ACC112 (cell line): Measurements from ENCODE around the gene GUCY2D.

Experiments
- H2AFZ ChIP-seq: fragments of 200-600 bp; sonication (generic); one replicate; pipeline ENCODE4 v1.6.0; 2017; ENCODE audit warnings: antibody characterized with exemption, low read length; ENCODE audit not compliant: unreplicated experiment
- H3K27ac ChIP-seq: fragments of 200-600 bp; sonication (generic); 2 replicates; pipeline ENCODE4 v1.5.1; 2014; ENCODE audit warnings: low read depth, mild to moderate bottlenecking, antibody characterized with exemption, low read length, moderate library complexity
- H3K27me3 ChIP-seq: fragments of 200-600 bp; sonication (generic); 2 replicates; pipeline ENCODE4 v1.6.1; 2014; ENCODE audit warnings: mild to moderate bottlenecking, antibody characterized with exemption, low read length, moderate library complexity, mixed read lengths; ENCODE audit not compliant: insufficient read depth
- H3K36me3 ChIP-seq: fragments of 200-600 bp; sonication (generic); 2 replicates; pipeline ENCODE4 v1.6.1; 2016; ENCODE audit warnings: mild to moderate bottlenecking, antibody characterized with exemption, low read length, moderate library complexity, mixed read lengths; ENCODE audit not compliant: insufficient read depth
- H3K4me1 ChIP-seq: fragments of 200-600 bp; sonication (generic); one replicate; pipeline ENCODE4 v1.6.1; 2016; ENCODE audit warnings: low read length, mixed read lengths; ENCODE audit not compliant: insufficient read depth, unreplicated experiment, control insufficient read depth
- H3K4me3 ChIP-seq: fragments of 200-600 bp; sonication (generic); 2 replicates; pipeline ENCODE4 v1.5.1; 2014; ENCODE audit warnings: mild to moderate bottlenecking, low read depth, low read length
- H3K79me2 ChIP-seq: fragments of 200-600 bp; sonication (generic); one replicate; pipeline ENCODE4 v1.6.0; 2016; ENCODE audit warnings: low read length; ENCODE audit not compliant: control insufficient read depth, unreplicated experiment, insufficient read depth

The GUCY2D gene

GRCh38 chr17:7992924-7993323 is 9.5 kb upstream of the GUCY2D start:
- H3K27me3 ChIP-seq = no peaks in the 10 kb centered on the region
- H3K36me3 ChIP-seq = no peaks in the 10 kb centered on the region
- H2AFZ ChIP-seq = no peak overlapping the region
- H3K79me2 ChIP-seq = no peaks in the 10 kb centered on the region
- H3K4me3 ChIP-seq = no peak overlapping the region
- no peak overlapping the region for H3K27ac ChIP-seq
- no peaks in the 10 kb centered on the region for H3K4me1 ChIP-seq

GRCh38 chr17:7993972-7994589 is 8.3 kb upstream of the GUCY2D start:
- no peak overlapping the region for H3K4me3 ChIP-seq
- no peak overlapping the region for H2AFZ ChIP-seq

GRCh38 chr17:7995724-7996123 is 6.7 kb upstream of the GUCY2D start:
- 0 out of 2 replicates have a peak, but pooled peaks cover 5% of the 10 kb centered on the region for H3K27me3 ChIP-seq
- no peaks in the 10 kb centered on the region for H3K79me2 ChIP-seq
- H3K4me3 ChIP-seq = no peak overlapping the region
- no peaks in the 10 kb centered on the region for H3K4me1 ChIP-seq
- no peaks in the 10 kb centered on the region for H3K36me3 ChIP-seq
- H2AFZ ChIP-seq = no peak overlapping the region
- no peak overlapping the region for H3K27ac ChIP-seq

More at GRCh38 chr17:7993972-7994589, 8.3 kb upstream of the GUCY2D start:
- H3K27ac ChIP-seq = no peak overlapping the region
- no peaks in the 10 kb centered on the region for H3K36me3 ChIP-seq
- no peaks in the 10 kb centered on the region for H3K27me3 ChIP-seq
- no peaks in the 10 kb centered on the region for H3K4me1 ChIP-seq
- H3K79me2 ChIP-seq = no peaks in the 10 kb centered on the region

GRCh38 chr17:7997186-7997585 is 5.2 kb upstream of the GUCY2D start:
- Histone ChIP-seq H3K79me2 (no peaks in the 10 kb centered on the region), H3K36me3 (no peaks in the 10 kb centered on the region), H3K4me3 (no peak overlapping the region), H2AFZ (no peak overlapping the region), H3K27ac (no peak overlapping the region), H3K4me1 (no peaks in the 10 kb centered on the region), H3K27me3 (peaks cover 16% of the 10 kb centered on the region)

DNA sequence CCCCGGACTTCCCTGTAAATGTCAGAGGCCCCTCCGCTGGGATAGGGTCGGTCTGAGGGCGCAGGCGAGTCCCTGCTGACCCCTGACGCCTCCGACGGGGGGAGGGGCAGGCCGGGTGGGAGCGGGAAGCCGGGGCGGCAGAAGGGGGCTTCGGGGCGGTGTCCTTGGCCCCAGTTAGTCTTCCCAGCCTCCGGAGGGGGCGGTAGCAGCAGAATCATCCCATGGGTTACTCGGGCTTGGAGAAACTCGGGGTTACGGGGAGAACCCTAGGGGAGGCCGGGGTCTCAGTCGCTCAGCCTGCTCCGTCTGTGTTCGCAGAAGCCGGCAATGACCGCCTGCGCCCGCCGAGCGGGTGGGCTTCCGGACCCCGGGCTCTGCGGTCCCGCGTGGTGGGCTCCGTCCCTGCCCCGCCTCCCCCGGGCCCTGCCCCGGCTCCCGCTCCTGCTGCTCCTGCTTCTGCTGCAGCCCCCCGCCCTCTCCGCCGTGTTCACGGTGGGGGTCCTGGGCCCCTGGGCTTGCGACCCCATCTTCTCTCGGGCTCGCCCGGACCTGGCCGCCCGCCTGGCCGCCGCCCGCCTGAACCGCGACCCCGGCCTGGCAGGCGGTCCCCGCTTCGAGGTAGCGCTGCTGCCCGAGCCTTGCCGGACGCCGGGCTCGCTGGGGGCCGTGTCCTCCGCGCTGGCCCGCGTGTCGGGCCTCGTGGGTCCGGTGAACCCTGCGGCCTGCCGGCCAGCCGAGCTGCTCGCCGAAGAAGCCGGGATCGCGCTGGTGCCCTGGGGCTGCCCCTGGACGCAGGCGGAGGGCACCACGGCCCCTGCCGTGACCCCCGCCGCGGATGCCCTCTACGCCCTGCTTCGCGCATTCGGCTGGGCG is 542 bp downstream of the GUCY2D start:
- Histone ChIP-seq H3K4me3 (peak overlapping the region; percentile 12; the same call in 1 of the 2 replicates), H3K79me2 (no peaks in the 10 kb centered on the region), H3K27me3 (peaks cover 36% of the 10 kb centered on the region), H3K4me1 (peaks cover 7% of the 10 kb centered on the region), H3K27ac (no peak overlapping the region), H2AFZ (peak overlapping the region; percentile 12), H3K36me3 (no peaks in the 10 kb centered on the region)

DNA sequence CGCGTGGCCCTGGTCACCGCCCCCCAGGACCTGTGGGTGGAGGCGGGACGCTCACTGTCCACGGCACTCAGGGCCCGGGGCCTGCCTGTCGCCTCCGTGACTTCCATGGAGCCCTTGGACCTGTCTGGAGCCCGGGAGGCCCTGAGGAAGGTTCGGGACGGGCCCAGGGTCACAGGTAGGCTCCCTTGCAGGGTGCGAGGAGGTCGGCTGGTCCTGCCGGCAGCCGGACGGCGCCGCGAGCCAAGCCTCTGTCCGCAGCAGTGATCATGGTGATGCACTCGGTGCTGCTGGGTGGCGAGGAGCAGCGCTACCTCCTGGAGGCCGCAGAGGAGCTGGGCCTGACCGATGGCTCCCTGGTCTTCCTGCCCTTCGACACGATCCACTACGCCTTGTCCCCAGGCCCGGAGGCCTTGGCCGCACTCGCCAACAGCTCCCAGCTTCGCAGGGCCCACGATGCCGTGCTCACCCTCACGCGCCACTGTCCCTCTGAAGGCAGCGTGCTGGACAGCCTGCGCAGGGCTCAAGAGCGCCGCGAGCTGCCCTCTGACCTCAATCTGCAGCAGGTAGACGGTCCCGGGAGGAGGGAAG is 1.3 kb downstream of the GUCY2D start:
- Histone ChIP-seq H3K79me2 (no peaks in the 10 kb centered on the region), H3K27me3 (peaks cover 36% of the 10 kb centered on the region), H2AFZ (no peak overlapping the region), H3K27ac (no peak overlapping the region), H3K4me3 (no peak overlapping the region), H3K36me3 (no peaks in the 10 kb centered on the region), H3K4me1 (peaks cover 7% of the 10 kb centered on the region)

DNA sequence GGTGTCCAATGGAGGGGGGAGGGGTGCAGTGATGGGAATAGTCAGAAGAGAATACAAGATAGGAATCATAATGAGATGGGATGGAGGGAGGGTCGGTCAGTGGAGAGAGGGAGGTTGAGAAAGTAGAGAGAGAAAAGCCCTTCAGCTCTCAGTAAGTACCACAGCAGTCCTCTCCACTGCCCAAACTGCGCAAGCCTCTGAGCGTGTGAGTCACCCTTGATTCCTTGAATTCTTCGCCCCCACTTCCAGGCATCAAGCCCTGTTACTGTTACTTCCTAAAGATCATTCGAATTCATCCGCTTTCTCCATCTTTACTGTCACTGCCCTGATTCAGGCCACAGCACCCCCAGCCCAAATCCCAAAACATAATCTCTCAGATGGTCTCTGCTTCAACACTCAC is 2.5 kb downstream of the GUCY2D start:
- H3K4me1 ChIP-seq = peaks cover 7% of the 10 kb centered on the region
- peak overlapping the region; percentile 44 for H3K27ac ChIP-seq
- H3K4me3 ChIP-seq = peak overlapping the region; percentile 50
- H3K27me3 ChIP-seq = peaks cover 31% of the 10 kb centered on the region
- H3K36me3 ChIP-seq = no peaks in the 10 kb centered on the region
- H3K79me2 ChIP-seq = no peaks in the 10 kb centered on the region
- no peak overlapping the region for H2AFZ ChIP-seq

- H3K79me2 ChIP-seq = no peaks in the 10 kb centered on the region
- peaks cover 7% of the 10 kb centered on the region for H3K4me1 ChIP-seq
- H3K36me3 ChIP-seq = no peaks in the 10 kb centered on the region
- peaks cover 31% of the 10 kb centered on the region for H3K27me3 ChIP-seq
- no peak overlapping the region for H2AFZ ChIP-seq
- peak overlapping the region; percentile 50 for H3K4me3 ChIP-seq
- peak overlapping the region; percentile 44 for H3K27ac ChIP-seq
These were observed 2.9 kb downstream of the GUCY2D start for GRCh38 chr17:8005357-8005756.

DNA sequence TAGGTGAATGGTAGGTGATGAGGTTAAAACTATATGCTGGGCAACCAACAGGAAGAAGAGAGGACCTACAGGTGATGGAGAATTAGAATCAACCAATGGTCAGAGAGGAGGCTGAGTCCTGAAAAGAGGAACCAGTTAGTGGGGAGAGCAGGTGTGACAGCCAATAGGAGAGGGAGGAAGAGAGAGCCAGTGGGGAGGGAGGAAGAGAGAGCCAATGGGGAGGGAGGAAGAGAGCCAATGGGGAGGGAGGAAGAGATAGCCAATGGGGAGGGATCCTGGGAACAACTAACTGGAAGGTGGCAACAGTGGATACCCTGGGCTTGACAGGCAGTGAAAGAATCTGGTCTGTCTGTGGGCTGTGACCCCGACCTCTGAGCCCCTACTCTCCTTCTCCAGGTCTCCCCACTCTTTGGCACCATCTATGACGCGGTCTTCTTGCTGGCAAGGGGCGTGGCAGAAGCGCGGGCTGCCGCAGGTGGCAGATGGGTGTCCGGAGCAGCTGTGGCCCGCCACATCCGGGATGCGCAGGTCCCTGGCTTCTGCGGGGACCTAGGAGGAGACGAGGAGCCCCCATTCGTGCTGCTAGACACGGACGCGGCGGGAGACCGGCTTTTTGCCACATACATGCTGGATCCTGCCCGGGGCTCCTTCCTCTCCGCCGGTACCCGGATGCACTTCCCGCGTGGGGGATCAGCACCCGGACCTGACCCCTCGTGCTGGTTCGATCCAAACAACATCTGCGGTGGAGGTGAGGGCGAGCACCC is 3.7 kb downstream of the GUCY2D start:
- Histone ChIP-seq H3K27me3 (peaks cover 28% of the 10 kb centered on the region), H3K4me1 (peaks cover 7% of the 10 kb centered on the region), H3K79me2 (no peaks in the 10 kb centered on the region), H3K4me3 (no peak overlapping the region), H3K36me3 (no peaks in the 10 kb centered on the region), H3K27ac (no peak overlapping the region), H2AFZ (no peak overlapping the region)
